ELF-1 (cell line): Measurements from ENCODE around the gene ZNRF3.
"Not testable (repeated sequence)": the region's sequence is repeated elsewhere in the genome, so short reads cannot be mapped to it uniquely, and the experiment has no call there.

Experiments
- DNase-seq: peaks from one replicate; pipeline ENCODE4 v3.0.0-alpha.2; 2016; ENCODE audit warnings: low read depth, low spot score

The ZNRF3 gene

GRCh38 chr22:29065468-29066190 is 182.3 kb downstream of the ZNRF3 start:
- no peak for DNase-seq

- no peak for DNase-seq
Observed at GRCh38 chr22:29069463-29069862, 186.1 kb downstream of the ZNRF3 start.

GRCh38 chr22:29070490-29070889 is 187.1 kb downstream of the ZNRF3 start:
- no peak for DNase-seq

GRCh38 chr22:29071261-29072045 is 188.1 kb downstream of the ZNRF3 start:
- peak; percentile 64 for DNase-seq

- peak; percentile 95 for DNase-seq
Observed at GRCh38 chr22:29072193-29072978, 189.0 kb downstream of the ZNRF3 start.

GRCh38 chr22:29072979-29073617 is 189.7 kb downstream of the ZNRF3 start, which contains the start of gene KREMEN1:
KREMEN1 (plus strand) TSS chr22:29073035; CDS start chr22:29073131, 96 bp downstream.
- no peak for DNase-seq

- peak; percentile 57 for DNase-seq
Observed at GRCh38 chr22:29073618-29074275, 190.4 kb downstream of the ZNRF3 start.

GRCh38 chr22:29074276-29074772 is 191.0 kb downstream of the ZNRF3 start:
- DNase-seq = no peak

GRCh38 chr22:29078036-29078868 is 194.9 kb downstream of the ZNRF3 start:
- DNase-seq = no peak

- no peak for DNase-seq
Observed at GRCh38 chr22:29078869-29079207, 195.5 kb downstream of the ZNRF3 start.

- no peak for DNase-seq
Observed at GRCh38 chr22:29079218-29079901, 196.0 kb downstream of the ZNRF3 start.

GRCh38 chr22:29080106-29080975 is 197.0 kb downstream of the ZNRF3 start:
- no peak for DNase-seq

- DNase-seq = no peak
Observed at GRCh38 chr22:29081517-29082236, 198.3 kb downstream of the ZNRF3 start.

- DNase-seq = no peak
Observed at GRCh38 chr22:29082826-29083545, 199.6 kb downstream of the ZNRF3 start.

- DNase-seq = not testable (repeated sequence)
Observed at GRCh38 chr22:29083576-29083932, 200.2 kb downstream of the ZNRF3 start.

GRCh38 chr22:29083933-29084591 is 200.7 kb downstream of the ZNRF3 start:
- no peak for DNase-seq

GRCh38 chr22:29087012-29087411 is 203.6 kb downstream of the ZNRF3 start:
- no peak for DNase-seq
